Bronchial epithelial cell (primary cell): Measurements from ENCODE around the gene SASS6. TPM values are rescaled to one million over a fixed set of nuclear protein-coding genes. Genes with fewer than 3 reads are reported as not detected.

Source experiments
- DNase-seq: peaks from one replicate; pipeline ENCODE4 v3.0.0-alpha.2; 2010; ENCODE audit warnings: low read depth
- FAIRE-seq: peaks from 2 replicates; lab custom pipeline; 2011; peaks lifted over from hg19 to GRCh38; lab: Jason Lieb, UNC
- H3K27me3 ChIP-seq: 2 replicates; pipeline ENCODE4 v1.5.1; 2011; ENCODE audit warnings: low read length; ENCODE audit not compliant: control insufficient read depth, insufficient read depth
- H3K36me3 ChIP-seq: 2 replicates; pipeline ENCODE4 v1.5.1; 2011; ENCODE audit warnings: low read length; ENCODE audit not compliant: control insufficient read depth, insufficient read depth
- H3K4me3 ChIP-seq: 2 replicates; pipeline ENCODE4 v1.5.1; 2011; ENCODE audit warnings: mild to moderate bottlenecking, low read depth, low read length, control low read depth
- total RNA-seq: library from RNA; depleted of rRNA; stranded (reverse); fragments of >200 nt; gene quantifications from 2 replicates; pipeline ENCODE4 v1.2.1, GENCODE V29; 2014
- TF ChIP-seq, protein P1 (sequence below): IDR thresholded peaks from 2 replicates; pipeline ENCODE4 v1.5.1; 2011; ENCODE audit warnings: mild to moderate bottlenecking, moderate library complexity, low read length, control low read depth, inconsistent platforms; ENCODE audit not compliant: insufficient read depth, severe bottlenecking

The SASS6 gene
- total RNA-seq, 1 donor from 2014 or later: 1.6 TPM

DNA sequence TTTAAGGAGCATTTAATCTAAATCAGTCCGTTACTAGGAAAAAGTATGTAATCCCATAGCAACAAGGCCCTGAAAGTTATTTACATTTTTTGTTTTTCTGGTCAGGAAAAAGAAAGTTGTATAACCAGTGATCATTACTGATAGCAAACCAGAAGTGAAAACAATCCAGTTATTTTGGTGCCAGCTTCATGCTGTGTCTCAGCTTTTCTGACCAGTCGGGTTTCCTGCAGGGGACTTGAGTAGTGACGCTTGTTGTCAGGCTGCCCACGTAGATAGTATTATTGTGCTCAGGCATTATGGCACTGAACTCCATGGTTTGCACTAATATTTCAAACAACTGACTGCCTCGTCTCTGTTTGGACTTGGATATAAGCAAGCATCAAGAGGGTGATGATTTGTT, 55.2 kb downstream of the SASS6 start:
- Histone ChIP-seq H3K36me3 (peaks cover 11% of the 10 kb centered on the region), H3K4me3 (no peak overlapping the region), H3K27me3 (no peaks in the 10 kb centered on the region)
- no peak for DNase-seq
- TF ChIP-seq, protein P1, sequence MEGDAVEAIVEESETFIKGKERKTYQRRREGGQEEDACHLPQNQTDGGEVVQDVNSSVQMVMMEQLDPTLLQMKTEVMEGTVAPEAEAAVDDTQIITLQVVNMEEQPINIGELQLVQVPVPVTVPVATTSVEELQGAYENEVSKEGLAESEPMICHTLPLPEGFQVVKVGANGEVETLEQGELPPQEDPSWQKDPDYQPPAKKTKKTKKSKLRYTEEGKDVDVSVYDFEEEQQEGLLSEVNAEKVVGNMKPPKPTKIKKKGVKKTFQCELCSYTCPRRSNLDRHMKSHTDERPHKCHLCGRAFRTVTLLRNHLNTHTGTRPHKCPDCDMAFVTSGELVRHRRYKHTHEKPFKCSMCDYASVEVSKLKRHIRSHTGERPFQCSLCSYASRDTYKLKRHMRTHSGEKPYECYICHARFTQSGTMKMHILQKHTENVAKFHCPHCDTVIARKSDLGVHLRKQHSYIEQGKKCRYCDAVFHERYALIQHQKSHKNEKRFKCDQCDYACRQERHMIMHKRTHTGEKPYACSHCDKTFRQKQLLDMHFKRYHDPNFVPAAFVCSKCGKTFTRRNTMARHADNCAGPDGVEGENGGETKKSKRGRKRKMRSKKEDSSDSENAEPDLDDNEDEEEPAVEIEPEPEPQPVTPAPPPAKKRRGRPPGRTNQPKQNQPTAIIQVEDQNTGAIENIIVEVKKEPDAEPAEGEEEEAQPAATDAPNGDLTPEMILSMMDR: no peak
- FAIRE-seq: no peak

DNA sequence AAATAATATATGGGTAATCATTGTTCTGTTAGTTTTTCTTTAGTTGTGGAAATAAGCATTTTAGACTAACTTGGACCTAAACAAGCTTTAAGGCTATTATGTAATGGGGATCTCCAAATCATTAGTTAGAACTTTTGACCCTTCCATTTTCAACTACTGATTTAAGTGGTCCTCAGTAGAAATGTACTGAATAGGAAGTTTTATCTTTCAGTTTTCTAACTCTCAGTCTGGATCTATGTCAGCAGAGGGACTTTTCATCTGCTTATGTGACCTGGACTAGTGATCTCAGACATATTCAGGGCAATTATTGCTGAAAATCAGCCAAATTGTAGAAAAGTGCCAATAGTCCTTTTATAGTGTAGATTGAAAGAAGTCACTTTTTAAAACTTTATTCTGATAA, 56.0 kb downstream of the SASS6 start:
- TF ChIP-seq, protein P1: no peak
- Histone ChIP-seq H3K27me3 (no peaks in the 10 kb centered on the region), H3K4me3 (no peak overlapping the region), H3K36me3 (peaks cover 8% of the 10 kb centered on the region)
- DNase-seq: no peak
- no peak for FAIRE-seq

DNA sequence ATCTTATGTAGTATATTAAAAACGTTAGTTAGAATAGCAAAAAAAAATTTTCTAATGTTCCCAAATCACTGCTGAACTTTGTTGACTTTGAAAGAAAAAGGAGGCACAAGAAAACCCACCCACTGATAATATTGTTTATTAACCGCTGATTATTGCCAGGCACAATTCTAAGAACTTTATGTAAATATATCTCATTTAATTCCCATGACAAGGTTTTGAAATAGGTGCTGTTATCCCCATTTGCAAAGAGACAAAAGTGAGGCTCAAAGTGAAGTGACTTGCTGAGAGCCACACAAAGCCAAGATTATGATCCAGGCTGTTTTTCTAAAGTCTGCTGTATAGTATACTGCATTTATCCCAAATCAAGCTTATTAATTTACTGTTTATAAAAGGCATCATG, 56.4 kb downstream of the SASS6 start:
- DNase-seq: no peak
- TF ChIP-seq, protein P1: no peak
- peaks cover 8% of the 10 kb centered on the region for H3K36me3 ChIP-seq
- H3K4me3 ChIP-seq: no peak overlapping the region
- FAIRE-seq: no peak
- H3K27me3 ChIP-seq: no peaks in the 10 kb centered on the region

DNA sequence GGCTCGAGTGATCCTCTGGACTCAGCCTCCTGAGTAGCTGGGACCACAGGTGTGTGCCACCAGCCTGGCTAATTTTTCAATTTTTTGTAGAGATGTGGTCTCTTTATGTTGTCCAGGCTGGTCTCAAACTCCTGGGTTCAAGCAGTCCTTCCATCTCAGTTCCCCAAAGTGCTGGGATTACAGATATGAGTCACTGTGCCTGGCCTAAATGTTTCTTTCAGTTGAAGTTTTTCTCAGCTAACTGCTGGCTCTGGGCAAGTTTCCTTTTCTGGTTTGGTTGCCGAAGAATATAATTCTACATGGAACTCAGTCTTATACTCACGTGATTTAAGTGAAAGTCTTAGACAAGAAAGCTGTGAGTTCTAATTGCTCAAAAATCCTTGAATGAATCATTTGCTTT, 57.0 kb downstream of the SASS6 start:
- Histone ChIP-seq H3K36me3 (peaks cover 8% of the 10 kb centered on the region), H3K4me3 (no peak overlapping the region), H3K27me3 (no peaks in the 10 kb centered on the region)
- FAIRE-seq (no peak), DNase-seq (no peak)
- TF ChIP-seq, protein P1: no peak

DNA sequence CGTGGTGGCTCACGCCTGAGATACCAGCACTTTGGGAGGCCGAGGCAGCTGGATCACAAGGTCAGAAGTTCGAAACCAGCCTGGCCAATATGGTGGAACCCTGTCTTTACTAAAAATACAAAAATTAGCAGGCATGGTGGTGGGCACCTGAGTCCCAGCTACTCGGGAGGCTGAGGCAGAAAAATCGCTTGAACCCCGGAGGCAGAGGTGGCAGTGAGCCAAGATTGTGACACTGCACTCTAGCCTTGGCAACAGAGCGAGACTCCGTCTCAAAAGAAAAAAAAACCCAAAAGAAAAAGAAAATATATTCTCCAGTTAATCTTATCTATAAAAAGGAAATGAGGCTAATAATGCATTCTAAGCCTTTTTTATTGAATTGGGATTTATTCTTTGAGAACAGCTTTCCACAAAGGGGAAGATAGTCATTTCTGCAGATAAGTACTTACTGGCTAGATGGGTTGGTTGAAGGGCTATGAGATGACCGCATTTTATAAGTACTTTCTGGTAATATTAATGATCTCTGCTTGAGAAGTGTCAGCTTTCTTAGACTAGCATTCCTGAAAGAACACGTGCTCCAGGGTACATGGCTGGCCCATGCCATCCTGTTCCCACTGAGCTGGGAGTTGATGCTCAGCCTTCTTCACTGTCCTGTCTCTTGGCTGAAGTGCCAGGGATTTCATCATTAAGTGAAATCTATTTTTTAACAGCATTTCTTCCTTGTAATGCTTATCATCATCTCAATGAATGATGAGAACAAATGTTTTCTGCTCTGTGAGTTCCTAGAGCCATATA, 57.9 kb downstream of the SASS6 start:
- no peaks in the 10 kb centered on the region for H3K27me3 ChIP-seq
- DNase-seq: no peak
- no peak overlapping the region for H3K4me3 ChIP-seq
- TF ChIP-seq, protein P1: no peak
- H3K36me3 ChIP-seq: peaks cover 8% of the 10 kb centered on the region
- no peak for FAIRE-seq
